CD14-positive monocyte (primary cell): ENCODE results near the gene DPF3. TPM values are rescaled to one million over a fixed set of nuclear protein-coding genes. Genes with fewer than 3 reads are reported as not detected.

Source experiments
- DNase-seq, 3 donors: peaks; one replicate each; pipeline ENCODE4 v3.0.0-alpha.2; 2011 to 2022
- H2AFZ ChIP-seq: 2 replicates; pipeline ENCODE4 v1.6.0; 2012; ENCODE audit warnings: mild to moderate bottlenecking, low read depth, low read length, inconsistent platforms; ENCODE audit not compliant: insufficient read depth, poor library complexity, severe bottlenecking
- H3K27ac ChIP-seq, 2 donors: 1 replicate in 1 of 2; 2 replicates in 1 of 2; pipeline ENCODE4 v1.5.1; 2012 to 2013; ENCODE audit warnings: low read length in 2 of 2, control low read depth in 1 of 2, inconsistent platforms in 1 of 2, low read depth in 1 of 2, mild to moderate bottlenecking in 1 of 2
- H3K27me3 ChIP-seq, 2 donors: one replicate each; pipeline versions ENCODE4 v1.6.0 to v1.6.1; 2011 to 2013; ENCODE audit warnings: low read length in 2 of 2; ENCODE audit not compliant: control insufficient read depth in 2 of 2, insufficient read depth in 2 of 2
- H3K36me3 ChIP-seq, 2 donors: replicated peaks in 1 of 2; 1 replicate in 1 of 2; 2 replicates in 1 of 2; pipeline versions ENCODE4 v1.5.1 to v1.6.1; 2012 to 2013; ENCODE audit warnings: low read length in 2 of 2, control low read depth in 1 of 2, inconsistent platforms in 1 of 2, mild to moderate bottlenecking in 1 of 2; ENCODE audit not compliant: insufficient read depth in 2 of 2, control insufficient read depth in 1 of 2
- H3K4me1 ChIP-seq, 2 donors: 1 replicate in 1 of 2; 2 replicates in 1 of 2; pipeline versions ENCODE4 v1.5.1 to v1.6.1; 2012 to 2013; ENCODE audit warnings: low read length in 2 of 2, control low read depth in 1 of 2, inconsistent platforms in 1 of 2, mild to moderate bottlenecking in 1 of 2, moderate library complexity in 1 of 2; ENCODE audit not compliant: insufficient read depth in 2 of 2, control insufficient read depth in 1 of 2
- H3K4me2 ChIP-seq: replicated peaks from 2 replicates; pipeline ENCODE3; 2012; ENCODE audit warnings: low read length, moderate library complexity, mild to moderate bottlenecking; ENCODE audit not compliant: poor library complexity, severe bottlenecking; ENCODE audit errors: extremely low read depth
- H3K4me3 ChIP-seq, 3 experiments: fragments of 200-600 bp in 1 of 3; sonication (generic) in 1 of 3; replicated peaks in 1 of 3; 1 replicate in 2 of 3; 2 replicates in 1 of 3; pipeline ENCODE4 v1.5.1; 2011 to 2013; ENCODE audit warnings: low read length in 3 of 3, mild to moderate bottlenecking in 3 of 3, control low read depth in 2 of 3, low read depth in 2 of 3, inconsistent platforms in 1 of 3, moderate library complexity in 1 of 3
- H3K79me2 ChIP-seq: 2 replicates; pipeline ENCODE4 v1.6.0; 2012; ENCODE audit warnings: mild to moderate bottlenecking, control low read depth, inconsistent platforms, low read length, moderate library complexity; ENCODE audit not compliant: insufficient read depth
- H3K9ac ChIP-seq: 2 replicates; pipeline ENCODE4 v1.6.0; 2017; ENCODE audit warnings: low read length, mild to moderate bottlenecking; ENCODE audit not compliant: insufficient read depth, poor library complexity, severe bottlenecking
- H3K9me3 ChIP-seq, 2 donors: replicated peaks in 1 of 2; 1 replicate in 1 of 2; 2 replicates in 1 of 2; pipeline versions ENCODE4 v1.5.1 to v1.6.1; 2012 to 2013; ENCODE audit warnings: low read length in 2 of 2, control low read depth in 1 of 2; ENCODE audit not compliant: control insufficient read depth in 1 of 2, insufficient read depth in 1 of 2
- H4K20me1 ChIP-seq: 2 replicates; pipeline ENCODE4 v1.6.0; 2012; ENCODE audit warnings: mild to moderate bottlenecking, low read length, control low read depth, moderate library complexity; ENCODE audit not compliant: insufficient read depth
- H3K27ac Mint-ChIP-seq, 7 donors: one replicate each; pipeline ENCODE4 v1.8.0; 2020; ENCODE audit warnings: mild to moderate bottlenecking in 7 of 7, mixed read lengths in 7 of 7, moderate library complexity in 6 of 7, inconsistent platforms in 2 of 7
- H3K27me3 Mint-ChIP-seq, 3 donors: one replicate each; pipeline ENCODE4 v1.8.0; 2021 to 2022; ENCODE audit warnings: low read depth in 3 of 3, mild to moderate bottlenecking in 3 of 3, mixed read lengths in 3 of 3, moderate library complexity in 3 of 3, inconsistent platforms in 1 of 3
- H3K36me3 Mint-ChIP-seq, 2 donors: one replicate each; pipeline ENCODE4 v1.8.0; 2020; ENCODE audit warnings: mixed read lengths in 2 of 2, inconsistent platforms in 1 of 2, mild to moderate bottlenecking in 1 of 2
- H3K4me1 Mint-ChIP-seq: one replicate; pipeline ENCODE4 v1.8.0; 2020; ENCODE audit warnings: mild to moderate bottlenecking, mixed read lengths
- H3K4me3 Mint-ChIP-seq, 2 donors: one replicate each; pipeline ENCODE4 v1.8.0; 2020; ENCODE audit warnings: mild to moderate bottlenecking in 2 of 2, mixed read lengths in 2 of 2, moderate library complexity in 1 of 2
- H3K9me3 Mint-ChIP-seq, 7 donors: one replicate each; pipeline ENCODE4 v1.8.0; 2020 to 2022; ENCODE audit warnings: mixed read lengths in 7 of 7, mild to moderate bottlenecking in 6 of 7, moderate library complexity in 6 of 7, inconsistent platforms in 2 of 7
- WGBS: methylation state at CpG from one replicate; pipeline ENCODE4 v1.1.5; 2013; ENCODE audit warnings: missing lambda C conversion rate; ENCODE audit not compliant: insufficient coverage; 5-methylcytosine and 5-hydroxymethylcytosine counted together
- intact Hi-C, 2 donors: fragments of 100-400 bp; cut with micrococcal nuclease; formaldehyde crosslinking; loops; one replicate each; pipeline versions ENCODE4 v1.15.0 to v1.15.1; 2023
- polyA plus RNA-seq, 3 donors: library from polyadenylated mRNA; depleted of rRNA in 1 of 3; unstranded in 2 of 3; stranded (reverse) in 1 of 3; fragments of 300-500 nt in 2 of 3; fragments of >200 nt in 1 of 3; fragmentation: Illumina TruSeq in 2 of 3; gene quantifications; 1 replicate in 2 of 3; 2 replicates in 1 of 3; pipeline ENCODE4 v1.2.3, GENCODE V29; 2012 to 2021
- TF ChIP-seq, protein P1 (sequence below): fragments of 200-600 bp; IDR thresholded peaks from one replicate; pipeline ENCODE4 v1.8.0; 2022; ENCODE audit warnings: antibody characterized with exemption, mild to moderate bottlenecking

Gene DPF3
- polyA plus RNA-seq, 3 donors: 0.33 to 0.39 TPM; not detected in 1

DNA sequence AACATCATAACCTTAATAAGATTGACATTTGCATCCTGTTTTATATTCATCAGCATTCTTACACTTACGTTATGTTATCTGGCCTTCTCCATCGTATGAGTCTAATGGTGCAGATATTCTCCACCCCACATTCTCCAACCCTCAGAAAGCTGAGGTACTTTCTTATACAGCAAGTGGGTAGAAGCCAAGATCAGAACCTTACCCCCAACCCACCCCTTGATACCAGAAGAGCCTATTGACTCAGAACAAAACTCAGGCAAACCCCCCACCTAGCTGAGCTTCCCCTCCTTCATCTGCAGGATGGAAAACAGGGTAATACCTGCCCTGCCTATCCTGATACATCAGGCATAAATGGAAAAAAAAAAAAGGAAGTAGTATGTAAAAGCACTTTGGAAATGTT, 77.6 kb downstream of the DPF3 start:
- intact Hi-C loops: no loop called here

DNA sequence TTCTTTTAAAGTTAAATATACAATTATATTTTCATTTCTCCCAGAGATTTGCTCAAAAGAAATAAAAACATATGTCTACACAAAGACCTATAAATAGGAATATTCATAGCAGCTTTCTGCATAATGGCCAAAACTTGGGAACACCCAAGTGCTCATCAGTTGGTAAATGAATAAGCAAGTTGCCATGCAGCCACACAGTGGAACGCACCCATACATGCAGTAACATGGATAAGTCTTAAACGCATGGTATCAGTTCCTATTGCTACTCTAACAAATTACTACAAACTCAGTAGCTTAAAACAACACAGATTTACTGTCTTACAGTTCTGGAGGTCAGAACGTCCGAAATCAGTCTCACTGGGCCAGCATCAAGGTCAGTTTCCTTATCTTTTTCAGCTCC, 78.5 kb downstream of the DPF3 start:
- Histone ChIP-seq H4K20me1 (no peaks in the 10 kb centered on the region), H3K4me3 (no peak overlapping the region), H3K27me3 (no peaks in the 10 kb centered on the region), H3K9me3 (peaks cover 3 to 6% of the 10 kb centered on the region in 2 donors), H3K27ac (no peak overlapping the region), H3K4me1 (no peaks in the 10 kb centered on the region), H3K36me3 (no peaks in the 10 kb centered on the region), H3K4me2 (no peak overlapping the region), H3K9ac (no peak overlapping the region), H3K79me2 (no peaks in the 10 kb centered on the region), H2AFZ (no peak overlapping the region)
- Mint-ChIP-seq H3K27me3 (peaks cover 1 to 5% (median 2%) of the 10 kb centered on the region in 3 donors), H3K4me3 (no peak overlapping the region), H3K4me1 (no peaks in the 10 kb centered on the region), H3K27ac (no peak overlapping the region), H3K9me3 (peaks cover 0 to 16% (median 9%) of the 10 kb centered on the region in 7 donors), H3K36me3 (no peaks in the 10 kb centered on the region)
- TF ChIP-seq, protein P1, sequence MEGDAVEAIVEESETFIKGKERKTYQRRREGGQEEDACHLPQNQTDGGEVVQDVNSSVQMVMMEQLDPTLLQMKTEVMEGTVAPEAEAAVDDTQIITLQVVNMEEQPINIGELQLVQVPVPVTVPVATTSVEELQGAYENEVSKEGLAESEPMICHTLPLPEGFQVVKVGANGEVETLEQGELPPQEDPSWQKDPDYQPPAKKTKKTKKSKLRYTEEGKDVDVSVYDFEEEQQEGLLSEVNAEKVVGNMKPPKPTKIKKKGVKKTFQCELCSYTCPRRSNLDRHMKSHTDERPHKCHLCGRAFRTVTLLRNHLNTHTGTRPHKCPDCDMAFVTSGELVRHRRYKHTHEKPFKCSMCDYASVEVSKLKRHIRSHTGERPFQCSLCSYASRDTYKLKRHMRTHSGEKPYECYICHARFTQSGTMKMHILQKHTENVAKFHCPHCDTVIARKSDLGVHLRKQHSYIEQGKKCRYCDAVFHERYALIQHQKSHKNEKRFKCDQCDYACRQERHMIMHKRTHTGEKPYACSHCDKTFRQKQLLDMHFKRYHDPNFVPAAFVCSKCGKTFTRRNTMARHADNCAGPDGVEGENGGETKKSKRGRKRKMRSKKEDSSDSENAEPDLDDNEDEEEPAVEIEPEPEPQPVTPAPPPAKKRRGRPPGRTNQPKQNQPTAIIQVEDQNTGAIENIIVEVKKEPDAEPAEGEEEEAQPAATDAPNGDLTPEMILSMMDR: no peak
- WGBS: 72% methylated on average over 4 of the region's 4 CpGs
- intact Hi-C loops: no loop called here
- no peak for DNase-seq

More for the DNA sequence above, 77.6 kb downstream of the DPF3 start:
- H3K9me3 Mint-ChIP-seq: peaks cover 0 to 19% (median 9%) of the 10 kb centered on the region in 7 donors
- no peaks in the 10 kb centered on the region for H3K36me3 ChIP-seq
- H2AFZ ChIP-seq: no peak overlapping the region
- H3K27ac Mint-ChIP-seq: no peak overlapping the region
- no peaks in the 10 kb centered on the region for H3K79me2 ChIP-seq
- no peaks in the 10 kb centered on the region for H4K20me1 ChIP-seq
- no peak overlapping the region for H3K4me3 ChIP-seq
- no peaks in the 10 kb centered on the region for H3K27me3 ChIP-seq
- H3K27me3 Mint-ChIP-seq: peaks cover 2 to 5% (median 3%) of the 10 kb centered on the region in 3 donors
- TF ChIP-seq, protein P1: no peak
- H3K4me2 ChIP-seq: no peak overlapping the region
- DNase-seq: no peak
- no peaks in the 10 kb centered on the region for H3K36me3 Mint-ChIP-seq
- no peak overlapping the region for H3K9ac ChIP-seq
- 100% methylated on average over 2 of the region's 2 CpGs for WGBS
- no peaks in the 10 kb centered on the region for H3K4me1 ChIP-seq
- H3K4me3 Mint-ChIP-seq: no peak overlapping the region
- H3K4me1 Mint-ChIP-seq: no peaks in the 10 kb centered on the region
- peaks cover 3 to 6% of the 10 kb centered on the region in 2 donors for H3K9me3 ChIP-seq
- no peak overlapping the region for H3K27ac ChIP-seq
